Brain microvascular endothelial cell (primary cell): ENCODE measurements around the gene MOV10L1.
A peak's percentile ranks its signal among the peaks of the same experiment; 100 is the strongest.

Experiments
- DNase-seq: peaks from one replicate; pipeline ENCODE4 v3.0.0-alpha.2; 2020
- H3K27ac ChIP-seq: fragments of 250-450 bp; sonication (Bioruptor Pico); 2 replicates; pipeline ENCODE4 v1.5.1; 2020; ENCODE audit warnings: mild to moderate bottlenecking, moderate library complexity
- H3K27me3 ChIP-seq: fragments of 250-450 bp; sonication (Bioruptor Pico); replicated peaks from 2 replicates; pipeline ENCODE4 v1.5.1; 2020; ENCODE audit warnings: mild to moderate bottlenecking
- H3K36me3 ChIP-seq: fragments of 250-450 bp; sonication (Bioruptor Pico); replicated peaks from 2 replicates; pipeline ENCODE4 v1.5.1; 2020; ENCODE audit warnings: mild to moderate bottlenecking
- H3K4me3 ChIP-seq: 2 replicates; pipeline ENCODE4 v1.5.1; 2011; ENCODE audit warnings: low read depth, mild to moderate bottlenecking, control low read depth, low read length, moderate library complexity
- in situ Hi-C: cut with HindIII; loops from 2 replicates; pipeline ENCODE4 v1.10.0; 2017; ENCODE audit warnings: low sequenced_read_pairs, low pct_ligation_motif_present
- TF ChIP-seq, protein P1 (sequence below): IDR thresholded peaks from 2 replicates; pipeline ENCODE4 v1.5.1; 2011; ENCODE audit warnings: low read depth, mild to moderate bottlenecking, moderate library complexity, low read length, control low read depth, inconsistent platforms; ENCODE audit errors: missing control alignments

The MOV10L1 gene

GRCh38 chr22:50058061-50058905 lies 31.5 kb upstream of the MOV10L1 start, which contains the start of gene TTLL8:
Gene TTLL8 (minus strand): TSS chr22:50058298.
- DNase-seq, result no peak
- no peak within 1 kb of the TSS for H3K4me3 ChIP-seq
- H3K36me3 ChIP-seq, result no peaks in the 10 kb centered on the region
- H3K27ac ChIP-seq, result no peak within 1 kb of the TSS
- H3K27me3 ChIP-seq, result peaks cover 11% of the 10 kb centered on the region
- in situ Hi-C loops, result no loop called here
- TF ChIP-seq, protein P1, sequence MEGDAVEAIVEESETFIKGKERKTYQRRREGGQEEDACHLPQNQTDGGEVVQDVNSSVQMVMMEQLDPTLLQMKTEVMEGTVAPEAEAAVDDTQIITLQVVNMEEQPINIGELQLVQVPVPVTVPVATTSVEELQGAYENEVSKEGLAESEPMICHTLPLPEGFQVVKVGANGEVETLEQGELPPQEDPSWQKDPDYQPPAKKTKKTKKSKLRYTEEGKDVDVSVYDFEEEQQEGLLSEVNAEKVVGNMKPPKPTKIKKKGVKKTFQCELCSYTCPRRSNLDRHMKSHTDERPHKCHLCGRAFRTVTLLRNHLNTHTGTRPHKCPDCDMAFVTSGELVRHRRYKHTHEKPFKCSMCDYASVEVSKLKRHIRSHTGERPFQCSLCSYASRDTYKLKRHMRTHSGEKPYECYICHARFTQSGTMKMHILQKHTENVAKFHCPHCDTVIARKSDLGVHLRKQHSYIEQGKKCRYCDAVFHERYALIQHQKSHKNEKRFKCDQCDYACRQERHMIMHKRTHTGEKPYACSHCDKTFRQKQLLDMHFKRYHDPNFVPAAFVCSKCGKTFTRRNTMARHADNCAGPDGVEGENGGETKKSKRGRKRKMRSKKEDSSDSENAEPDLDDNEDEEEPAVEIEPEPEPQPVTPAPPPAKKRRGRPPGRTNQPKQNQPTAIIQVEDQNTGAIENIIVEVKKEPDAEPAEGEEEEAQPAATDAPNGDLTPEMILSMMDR, result no peak

DNA sequence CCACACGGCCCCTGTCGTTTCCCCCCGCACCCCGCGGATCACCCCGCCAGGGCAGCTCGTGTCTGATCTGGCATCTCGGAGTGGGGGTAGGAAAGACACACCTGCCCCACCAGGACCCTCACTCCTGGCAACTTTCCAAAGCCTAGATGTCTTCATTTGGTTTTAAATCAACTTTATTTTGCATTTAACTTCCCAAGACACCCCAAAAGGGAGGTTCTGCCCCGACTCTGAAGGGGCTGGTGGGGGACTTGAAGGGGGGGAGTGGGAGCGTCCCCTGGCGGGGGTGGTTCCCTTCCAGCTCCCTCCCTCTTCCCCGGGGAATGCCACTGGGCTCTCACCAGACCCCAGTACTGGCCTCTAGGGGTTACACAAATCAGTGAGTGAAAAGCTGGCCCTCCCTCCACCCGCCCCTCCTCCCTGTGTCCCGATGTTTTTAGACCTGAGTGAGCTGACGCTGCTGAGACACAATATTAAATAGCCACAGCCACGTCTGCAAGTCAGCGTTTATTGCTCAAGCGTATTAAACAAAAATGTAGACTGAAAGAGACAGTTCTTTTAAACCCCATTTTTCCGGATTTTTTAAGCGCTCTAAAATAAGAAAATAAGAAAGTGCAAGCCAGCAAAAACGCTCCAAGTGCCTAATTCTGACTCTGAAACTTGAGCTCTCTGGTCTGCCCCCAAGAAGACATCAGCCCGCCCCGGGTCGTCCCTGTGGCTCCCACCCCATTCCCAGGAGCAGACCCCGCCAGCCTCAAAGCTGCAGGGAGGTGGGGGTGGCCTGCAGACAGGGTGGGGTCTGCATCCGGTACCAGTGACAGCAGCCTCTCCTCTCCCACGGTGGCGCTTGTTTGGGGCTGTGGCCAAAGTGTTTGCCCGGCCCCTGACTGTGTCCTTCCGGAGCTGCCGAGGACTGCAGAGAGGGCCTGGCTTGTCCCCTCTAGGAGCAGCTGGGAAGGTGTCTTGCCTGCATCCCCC lies 30.6 kb upstream of the MOV10L1 start:
- TF ChIP-seq, protein P1, result peak; percentile 21
- H3K27ac ChIP-seq, result no peak overlapping the region
- no peaks in the 10 kb centered on the region for H3K36me3 ChIP-seq
- H3K27me3 ChIP-seq, result peaks cover 11% of the 10 kb centered on the region
- DNase-seq, result peak; percentile 7
- in situ Hi-C loops, result no loop called here
- no peak overlapping the region for H3K4me3 ChIP-seq

DNA sequence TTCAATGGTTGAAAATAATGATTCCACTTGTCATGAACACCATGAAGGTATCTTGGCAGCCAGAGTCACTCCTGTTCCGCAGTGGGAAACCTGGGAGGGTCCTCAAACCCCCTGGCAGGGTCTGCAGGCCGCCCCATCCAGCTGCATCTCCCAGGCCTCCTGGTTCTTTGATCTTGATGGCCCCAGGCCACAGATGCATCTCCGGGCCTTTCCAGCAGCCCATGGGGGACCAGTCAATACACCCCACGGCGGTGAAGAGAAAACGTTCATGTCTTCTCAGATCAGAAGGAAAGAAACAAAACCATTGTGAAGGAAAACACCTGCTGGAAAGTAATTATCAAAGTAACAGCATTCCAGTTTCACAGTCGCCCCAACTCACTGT lies 29.9 kb upstream of the MOV10L1 start:
- no peak for DNase-seq
- H3K4me3 ChIP-seq, result no peak overlapping the region
- H3K36me3 ChIP-seq, result no peaks in the 10 kb centered on the region
- in situ Hi-C loops, result no loop called here
- H3K27ac ChIP-seq, result no peak overlapping the region
- peaks cover 16% of the 10 kb centered on the region for H3K27me3 ChIP-seq
- TF ChIP-seq, protein P1, result no peak

DNA sequence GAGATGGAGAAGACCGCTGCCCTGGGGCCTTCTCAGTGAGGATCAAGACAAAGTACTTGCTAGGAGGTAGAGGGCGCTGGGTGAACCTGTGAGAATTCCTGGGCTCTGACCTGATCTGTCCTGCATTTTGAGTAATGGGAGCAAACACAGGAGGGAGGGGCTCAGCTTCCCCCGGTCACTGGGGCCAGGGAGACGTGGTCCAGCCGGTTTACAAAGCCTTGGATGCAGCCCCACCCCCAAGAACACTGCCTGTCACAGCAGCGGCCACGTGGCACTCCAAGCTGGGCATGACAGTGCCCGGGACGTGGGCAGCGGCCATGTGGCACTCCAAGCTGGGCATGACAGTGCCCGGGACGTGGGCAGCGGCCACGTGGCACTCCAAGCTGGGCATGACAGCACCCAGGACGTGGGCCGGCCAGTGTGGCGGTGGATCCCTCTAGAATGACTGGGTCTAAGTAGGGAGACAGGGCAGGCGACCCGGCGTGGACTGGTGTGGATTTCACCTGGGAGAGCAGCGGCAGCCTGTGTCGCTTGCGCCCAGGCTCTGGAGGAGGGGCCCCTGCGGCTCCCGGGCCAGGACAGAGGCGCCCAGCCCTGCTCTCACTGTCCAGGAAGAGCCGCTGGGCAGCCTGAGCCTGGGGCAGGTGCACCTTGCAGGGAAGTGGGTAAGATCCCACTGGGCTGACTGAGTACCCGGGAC lies 29.2 kb upstream of the MOV10L1 start:
- H3K36me3 ChIP-seq, result no peaks in the 10 kb centered on the region
- DNase-seq, result no peak
- H3K27ac ChIP-seq, result no peak overlapping the region
- TF ChIP-seq, protein P1, result no peak
- in situ Hi-C loops, result no loop called here
- H3K27me3 ChIP-seq, result peaks cover 16% of the 10 kb centered on the region
- no peak overlapping the region for H3K4me3 ChIP-seq

GRCh38 chr22:50061141-50061823 lies 28.5 kb upstream of the MOV10L1 start:
- no peak overlapping the region for H3K4me3 ChIP-seq
- H3K27me3 ChIP-seq, result peaks cover 16% of the 10 kb centered on the region
- no peak for DNase-seq
- H3K36me3 ChIP-seq, result no peaks in the 10 kb centered on the region
- in situ Hi-C loops, result no loop called here
- no peak overlapping the region for H3K27ac ChIP-seq
- TF ChIP-seq, protein P1, result no peak
